ENCODE measurements around the gene NOP53. TPM values are rescaled to one million over a fixed set of nuclear protein-coding genes. Genes with fewer than 3 reads are reported as not detected.
"Not testable (repeated sequence)": the region's sequence is repeated elsewhere in the genome, so short reads cannot be mapped to it uniquely, and the experiment has no call there.

The NOP53 gene
- polyA plus RNA-seq, 1 donor (not counting 4 experiments of a cell fraction or from before 2014, with no cell fraction given), result 80.2 TPM

- H3K4me2 ChIP-seq (ENCODE audit: control insufficient read depth, extremely low read depth, insufficient read depth, low read depth, low read length), result no peak overlapping the region
- DNase-seq (ENCODE audit: low read depth, low spot score) (no peak), FAIRE-seq (no peak)
- no peak overlapping the region for H3K4me3 ChIP-seq (ENCODE audit: control insufficient read depth in 2 of 3, extremely low read depth in 1 of 3, insufficient read depth in 2 of 3, low read depth in 1 of 3, low read length in 3 of 3)
- no peak overlapping the region for H3K27ac ChIP-seq (ENCODE audit: control insufficient read depth, insufficient read depth, low read length)
- dilution Hi-C loops (cut with MboI; ENCODE audit: extremely low pct_ligation_motif_present, low sequenced_read_pairs), result no loop called here
- no peak overlapping the region for H3K9ac ChIP-seq (ENCODE audit: control insufficient read depth, extremely low read depth, insufficient read depth, low read length)
- no peaks in the 10 kb centered on the region for H3K9me3 ChIP-seq (ENCODE audit: control insufficient read depth, low read depth, low read length)
- H4K20me1 ChIP-seq (ENCODE audit: control insufficient read depth, extremely low read depth, insufficient read depth, low read length), result peaks cover 3% of the 10 kb centered on the region
- TF ChIP-seq, protein P1, sequence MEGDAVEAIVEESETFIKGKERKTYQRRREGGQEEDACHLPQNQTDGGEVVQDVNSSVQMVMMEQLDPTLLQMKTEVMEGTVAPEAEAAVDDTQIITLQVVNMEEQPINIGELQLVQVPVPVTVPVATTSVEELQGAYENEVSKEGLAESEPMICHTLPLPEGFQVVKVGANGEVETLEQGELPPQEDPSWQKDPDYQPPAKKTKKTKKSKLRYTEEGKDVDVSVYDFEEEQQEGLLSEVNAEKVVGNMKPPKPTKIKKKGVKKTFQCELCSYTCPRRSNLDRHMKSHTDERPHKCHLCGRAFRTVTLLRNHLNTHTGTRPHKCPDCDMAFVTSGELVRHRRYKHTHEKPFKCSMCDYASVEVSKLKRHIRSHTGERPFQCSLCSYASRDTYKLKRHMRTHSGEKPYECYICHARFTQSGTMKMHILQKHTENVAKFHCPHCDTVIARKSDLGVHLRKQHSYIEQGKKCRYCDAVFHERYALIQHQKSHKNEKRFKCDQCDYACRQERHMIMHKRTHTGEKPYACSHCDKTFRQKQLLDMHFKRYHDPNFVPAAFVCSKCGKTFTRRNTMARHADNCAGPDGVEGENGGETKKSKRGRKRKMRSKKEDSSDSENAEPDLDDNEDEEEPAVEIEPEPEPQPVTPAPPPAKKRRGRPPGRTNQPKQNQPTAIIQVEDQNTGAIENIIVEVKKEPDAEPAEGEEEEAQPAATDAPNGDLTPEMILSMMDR (optimal IDR thresholded peaks at IDR 0.05 in 1 of 3, IDR thresholded peaks at IDR 0.05 in 1 of 3, conservative IDR thresholded peaks at IDR 0.05 in 1 of 3; ENCODE audit: extremely low read depth in 1 of 3, insufficient read depth in 2 of 3, low read length in 3 of 3), result no peak
- TF ChIP-seq EZH2 (IDR thresholded peaks at IDR 0.05; ENCODE audit: low read length), result no peak
- peaks cover 22 to 33% of the 10 kb centered on the region in 2 experiments for H3K36me3 ChIP-seq (ENCODE audit: control insufficient read depth in 2 of 2, extremely low read depth in 1 of 2, insufficient read depth in 2 of 2, low read length in 2 of 2)
- H2AFZ ChIP-seq (ENCODE audit: control insufficient read depth, low read length), result no peak overlapping the region
- peaks cover 58% of the 10 kb centered on the region for H3K79me2 ChIP-seq (ENCODE audit: control insufficient read depth, insufficient read depth, low read length)
- H3K27me3 ChIP-seq (ENCODE audit: control insufficient read depth, extremely low read depth, insufficient read depth, low read length), result no peaks in the 10 kb centered on the region
- peaks cover 21% of the 10 kb centered on the region for H3K4me1 ChIP-seq (ENCODE audit: control insufficient read depth, extremely low read depth, insufficient read depth, low read length)
- H3K9me1 ChIP-seq (ENCODE audit: control insufficient read depth, extremely low read depth, insufficient read depth, low read length), result peaks cover 2% of the 10 kb centered on the region
Measured at GRCh38 chr19:47716270-47716937, 28.9 kb upstream of the NOP53 start.

GRCh38 chr19:47718415-47719046 is 26.8 kb upstream of the NOP53 start:
- Histone ChIP-seq H3K9ac (ENCODE audit: control insufficient read depth, extremely low read depth, insufficient read depth, low read length) (peak overlapping the region; percentile 67), H3K36me3 (ENCODE audit: control insufficient read depth in 2 of 2, extremely low read depth in 1 of 2, insufficient read depth in 2 of 2, low read length in 2 of 2) (peaks cover 23 to 36% of the 10 kb centered on the region in 2 experiments), H3K79me2 (ENCODE audit: control insufficient read depth, insufficient read depth, low read length) (peaks cover 52% of the 10 kb centered on the region), H3K4me3 (ENCODE audit: control insufficient read depth in 2 of 3, extremely low read depth in 1 of 3, insufficient read depth in 2 of 3, low read depth in 1 of 3, low read length in 3 of 3) (peak overlapping the region in 2 of 3 experiments; percentile 17 to 29), H3K4me2 (ENCODE audit: control insufficient read depth, extremely low read depth, insufficient read depth, low read depth, low read length) (peak overlapping the region; percentile 68), H3K27ac (ENCODE audit: control insufficient read depth, insufficient read depth, low read length) (peak overlapping the region; percentile 78), H3K4me1 (ENCODE audit: control insufficient read depth, extremely low read depth, insufficient read depth, low read length) (peaks cover 35% of the 10 kb centered on the region)
- H3K9me3 ChIP-seq (ENCODE audit: control insufficient read depth, low read depth, low read length); dilution Hi-C loops (cut with MboI; ENCODE audit: extremely low pct_ligation_motif_present, low sequenced_read_pairs); DNase-seq (ENCODE audit: low read depth, low spot score); H3K9me1 ChIP-seq (ENCODE audit: control insufficient read depth, extremely low read depth, insufficient read depth, low read length); FAIRE-seq; H4K20me1 ChIP-seq (ENCODE audit: control insufficient read depth, extremely low read depth, insufficient read depth, low read length); H3K27me3 ChIP-seq (ENCODE audit: control insufficient read depth, extremely low read depth, insufficient read depth, low read length); H2AFZ ChIP-seq (ENCODE audit: control insufficient read depth, low read length): not testable (repeated sequence)

All from keratinocyte (primary cell).